GM21619 (cell line): ENCODE data around the gene CDK12.

ENCODE experiments used
- ATAC-seq: cut with Tn5 transposase; IDR thresholded peaks from one replicate; pipeline ENCODE4 v1.9.1; 2021; ENCODE audit not compliant: unreplicated experiment

Gene CDK12

DNA sequence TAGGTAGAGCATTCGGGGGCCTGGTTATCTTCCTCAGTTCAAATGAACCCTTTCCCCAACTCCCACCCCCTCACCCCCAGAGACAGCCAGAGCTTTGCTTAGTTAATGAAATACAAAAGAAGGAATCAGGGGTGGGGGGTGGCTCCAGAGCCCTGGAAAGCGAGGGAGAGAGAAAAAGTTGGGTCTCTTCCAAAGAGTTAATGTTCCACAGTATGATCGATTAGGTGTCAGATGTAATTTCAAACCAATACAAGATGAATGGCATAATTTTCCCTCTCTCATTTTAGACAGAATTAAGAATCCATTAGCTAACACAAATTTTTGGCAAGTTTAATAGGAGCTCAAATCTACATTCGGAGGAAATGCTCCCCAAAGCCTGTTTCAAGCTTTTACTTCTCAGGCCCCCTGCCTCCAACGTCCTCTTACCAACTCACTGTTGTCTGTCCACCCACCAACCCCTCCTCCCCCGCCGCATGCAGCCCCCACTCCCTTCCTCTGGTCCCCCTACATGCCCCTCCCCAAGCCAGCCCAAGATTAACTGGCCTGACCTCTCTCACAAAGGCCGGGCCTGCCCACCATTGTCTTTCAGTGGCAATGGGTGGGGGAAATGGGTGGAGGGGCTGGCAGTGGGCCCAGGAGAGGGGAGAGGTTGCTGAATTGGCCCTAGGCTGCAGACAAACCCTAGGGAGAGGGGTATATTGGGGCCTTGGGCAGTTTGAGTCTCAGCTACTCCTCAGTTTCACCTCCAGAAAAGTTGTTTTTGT is 118.2 kb downstream of the CDK12 start:
- ATAC-seq: no peak

DNA sequence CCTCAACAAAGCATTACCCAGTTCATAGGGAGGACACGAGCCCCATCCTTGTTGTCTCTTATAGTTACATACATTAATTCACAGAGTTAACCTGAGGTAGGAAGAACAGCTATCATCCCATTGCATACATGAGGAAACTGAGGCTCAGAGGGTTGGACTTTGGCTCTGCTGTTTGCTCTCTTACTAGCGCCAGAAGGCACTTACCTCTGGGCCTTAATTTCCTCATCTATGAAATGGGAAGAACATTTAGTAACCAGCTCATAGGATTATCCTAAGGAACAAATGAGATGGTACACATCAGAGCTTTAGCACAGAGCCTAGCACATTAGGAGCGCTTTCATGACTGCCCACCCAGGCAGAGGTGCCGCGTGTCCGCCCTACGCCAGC is 118.8 kb downstream of the CDK12 start:
- ATAC-seq: no peak

DNA sequence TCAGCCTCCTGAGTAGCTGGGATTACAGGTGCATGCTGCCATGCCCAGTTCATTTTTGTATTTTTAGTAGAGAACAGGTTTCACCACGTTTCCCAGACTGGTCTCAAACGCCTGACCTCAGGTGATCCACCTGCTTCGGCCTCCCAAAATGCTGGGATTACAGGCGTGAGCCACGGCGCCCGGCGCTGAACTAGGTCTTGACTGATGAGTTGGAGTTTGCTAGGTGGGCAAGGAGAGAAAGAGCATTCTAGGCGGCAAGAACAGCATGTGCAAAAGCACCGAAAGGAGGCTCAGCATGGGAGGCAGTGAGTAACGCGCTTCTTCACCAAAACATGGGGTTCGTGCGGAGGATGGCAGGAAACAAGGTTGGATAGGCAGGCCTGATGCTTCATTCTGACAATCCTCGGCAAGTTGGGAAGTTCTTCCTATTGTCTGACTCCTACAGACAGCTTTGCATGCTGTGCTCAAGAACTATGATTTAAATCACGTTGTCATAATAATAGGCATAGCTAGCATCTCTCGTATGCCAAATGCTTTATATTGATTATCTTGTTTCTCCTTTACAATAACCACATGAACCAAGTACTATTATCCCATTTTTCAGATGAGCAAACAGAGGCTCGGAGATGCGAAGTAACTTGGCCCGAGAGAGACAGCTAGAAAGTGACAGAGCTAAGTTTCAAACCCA is 119.9 kb downstream of the CDK12 start:
- no peak for ATAC-seq

DNA sequence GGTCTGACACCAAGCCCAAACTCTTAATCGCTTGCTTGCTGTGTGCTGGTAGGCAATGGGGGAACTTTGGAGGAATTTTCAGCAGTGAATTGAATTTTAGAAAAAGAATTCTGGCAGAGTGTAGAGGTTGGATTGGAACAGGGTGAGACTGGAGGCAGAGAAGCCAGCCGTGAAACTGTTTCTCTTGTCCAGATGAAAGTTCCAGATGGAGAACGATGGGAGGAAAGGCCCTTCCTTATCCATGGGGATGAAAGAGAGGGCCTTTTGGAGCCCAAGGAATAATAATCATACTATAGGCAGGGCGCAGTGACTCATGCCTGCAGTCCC is 120.4 kb downstream of the CDK12 start:
- no peak for ATAC-seq

DNA sequence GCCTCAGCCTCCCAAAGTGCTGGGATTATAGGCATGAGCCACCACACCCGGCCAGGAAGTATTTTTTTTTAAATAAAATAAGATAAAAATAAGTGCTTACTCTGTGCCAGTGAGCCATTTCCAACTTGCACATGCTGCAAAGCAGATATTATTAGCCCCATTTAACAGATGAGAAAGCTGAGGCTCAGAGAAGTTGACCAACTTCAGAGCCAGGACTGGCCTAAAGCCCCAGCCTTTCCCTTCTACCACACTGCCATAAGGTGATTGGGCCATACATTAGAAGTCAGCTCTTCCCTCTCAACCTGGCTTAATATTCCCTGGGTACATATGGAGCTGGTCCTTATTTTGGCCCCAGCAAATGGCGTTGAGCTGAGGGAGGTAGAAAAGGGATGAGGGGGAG is 121.4 kb downstream of the CDK12 start:
- no peak for ATAC-seq
